Measurements from ENCODE around the gene MAD2L1. TPM values are rescaled to one million over a fixed set of nuclear protein-coding genes. Genes with fewer than 3 reads are reported as not detected.

Gene MAD2L1
- total and polyA plus RNA-seq, 2 experiments from 2014 or later, result 80.2 to 139 TPM

- TF ChIP-seq STAT1 (IDR thresholded peaks at IDR 0.05; ENCODE audit: unreplicated experiment) (no peak), EZH2 (IDR thresholded peaks at IDR 0.05; ENCODE audit: low read depth, unreplicated experiment) (no peak)
These were observed 15.6 kb upstream of the MAD2L1 start (continued) for GRCh38 chr4:120082251-120082650.

DNA sequence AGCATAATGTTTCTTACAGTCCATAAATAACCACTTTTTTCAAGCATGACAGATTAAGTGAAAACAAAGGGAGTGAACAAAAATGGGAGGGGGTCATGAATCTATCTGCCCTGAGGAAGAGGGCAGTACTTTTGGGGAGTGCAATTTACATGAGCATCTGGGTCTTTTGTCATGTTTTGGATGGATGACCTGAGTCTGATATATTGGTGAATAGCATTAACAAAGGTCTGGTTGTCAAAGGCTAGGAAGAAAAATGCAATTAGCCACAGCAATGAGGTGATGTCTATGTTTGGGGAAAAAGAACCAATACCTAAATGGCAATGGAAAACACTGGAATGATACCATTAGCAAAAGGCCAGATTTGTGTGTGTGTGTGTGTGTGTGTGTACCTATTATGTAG, 15.1 kb upstream of the MAD2L1 start:
- no peak overlapping the region for H3K27ac ChIP-seq (ENCODE audit: low read depth)
- ATAC-seq (no peak), DNase-seq (ENCODE audit: low spot score) (no peak)
- TF ChIP-seq, protein P1, sequence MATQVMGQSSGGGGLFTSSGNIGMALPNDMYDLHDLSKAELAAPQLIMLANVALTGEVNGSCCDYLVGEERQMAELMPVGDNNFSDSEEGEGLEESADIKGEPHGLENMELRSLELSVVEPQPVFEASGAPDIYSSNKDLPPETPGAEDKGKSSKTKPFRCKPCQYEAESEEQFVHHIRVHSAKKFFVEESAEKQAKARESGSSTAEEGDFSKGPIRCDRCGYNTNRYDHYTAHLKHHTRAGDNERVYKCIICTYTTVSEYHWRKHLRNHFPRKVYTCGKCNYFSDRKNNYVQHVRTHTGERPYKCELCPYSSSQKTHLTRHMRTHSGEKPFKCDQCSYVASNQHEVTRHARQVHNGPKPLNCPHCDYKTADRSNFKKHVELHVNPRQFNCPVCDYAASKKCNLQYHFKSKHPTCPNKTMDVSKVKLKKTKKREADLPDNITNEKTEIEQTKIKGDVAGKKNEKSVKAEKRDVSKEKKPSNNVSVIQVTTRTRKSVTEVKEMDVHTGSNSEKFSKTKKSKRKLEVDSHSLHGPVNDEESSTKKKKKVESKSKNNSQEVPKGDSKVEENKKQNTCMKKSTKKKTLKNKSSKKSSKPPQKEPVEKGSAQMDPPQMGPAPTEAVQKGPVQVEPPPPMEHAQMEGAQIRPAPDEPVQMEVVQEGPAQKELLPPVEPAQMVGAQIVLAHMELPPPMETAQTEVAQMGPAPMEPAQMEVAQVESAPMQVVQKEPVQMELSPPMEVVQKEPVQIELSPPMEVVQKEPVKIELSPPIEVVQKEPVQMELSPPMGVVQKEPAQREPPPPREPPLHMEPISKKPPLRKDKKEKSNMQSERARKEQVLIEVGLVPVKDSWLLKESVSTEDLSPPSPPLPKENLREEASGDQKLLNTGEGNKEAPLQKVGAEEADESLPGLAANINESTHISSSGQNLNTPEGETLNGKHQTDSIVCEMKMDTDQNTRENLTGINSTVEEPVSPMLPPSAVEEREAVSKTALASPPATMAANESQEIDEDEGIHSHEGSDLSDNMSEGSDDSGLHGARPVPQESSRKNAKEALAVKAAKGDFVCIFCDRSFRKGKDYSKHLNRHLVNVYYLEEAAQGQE (IDR thresholded peaks at IDR 0.05; ENCODE audit: unreplicated experiment), result no peak
- TF ChIP-seq, protein P2, sequence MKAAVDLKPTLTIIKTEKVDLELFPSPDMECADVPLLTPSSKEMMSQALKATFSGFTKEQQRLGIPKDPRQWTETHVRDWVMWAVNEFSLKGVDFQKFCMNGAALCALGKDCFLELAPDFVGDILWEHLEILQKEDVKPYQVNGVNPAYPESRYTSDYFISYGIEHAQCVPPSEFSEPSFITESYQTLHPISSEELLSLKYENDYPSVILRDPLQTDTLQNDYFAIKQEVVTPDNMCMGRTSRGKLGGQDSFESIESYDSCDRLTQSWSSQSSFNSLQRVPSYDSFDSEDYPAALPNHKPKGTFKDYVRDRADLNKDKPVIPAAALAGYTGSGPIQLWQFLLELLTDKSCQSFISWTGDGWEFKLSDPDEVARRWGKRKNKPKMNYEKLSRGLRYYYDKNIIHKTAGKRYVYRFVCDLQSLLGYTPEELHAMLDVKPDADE (IDR thresholded peaks at IDR 0.05), result no peak
- TF ChIP-seq EZH2phosphoT487 (IDR thresholded peaks at IDR 0.05; ENCODE audit: unreplicated experiment), result no peak
- TF ChIP-seq JUNB (IDR thresholded peaks at IDR 0.05; ENCODE audit: unreplicated experiment), result no peak
- TF ChIP-seq CREB1 (CRISPR knock-in tag; IDR thresholded peaks at IDR 0.05; ENCODE audit: low read depth), result no peak
- TF ChIP-seq POLR2AphosphoS5 (IDR thresholded peaks at IDR 0.05; ENCODE audit: low read depth), result no peak
- no peak for TF ChIP-seq CTCF (conservative IDR thresholded peaks at IDR 0.05; ENCODE audit: low read depth in 2 of 2)
- no peak for TF ChIP-seq NANOG (IDR thresholded peaks at IDR 0.05; ENCODE audit: borderline replicate concordance)
- no peak for TF ChIP-seq ZNF331 (CRISPR knock-in tag; IDR thresholded peaks at IDR 0.05; ENCODE audit: low read depth)
- no peak for TF ChIP-seq EZH2 (IDR thresholded peaks at IDR 0.05; ENCODE audit: low read depth, unreplicated experiment)
- TF ChIP-seq ZNF114 (CRISPR knock-in tag; IDR thresholded peaks at IDR 0.05), result no peak
- Mint-ChIP-seq H3K4me3 (no peak overlapping the region), H3K27me3 (ENCODE audit: insufficient read depth, low read depth, poor library complexity) (no peaks in the 10 kb centered on the region), H3K36me3 (ENCODE audit: low read depth) (no peaks in the 10 kb centered on the region), H3K4me1 (peaks cover 10% of the 10 kb centered on the region), H3K27ac (peak overlapping the region; percentile 61; the same call in 1 of the 2 replicates), H3K9me3 (no peaks in the 10 kb centered on the region)
- no peaks in the 10 kb centered on the region for H3K9me2 ChIP-seq (ENCODE audit: insufficient read depth)
- no peaks in the 10 kb centered on the region for H3K79me2 ChIP-seq (replicated peaks; ENCODE audit: insufficient read depth)
- H3K4me3 ChIP-seq, result no peak overlapping the region
- H3F3A ChIP-seq (replicated peaks; ENCODE audit: low read depth), result no peaks in the 10 kb centered on the region
- H3K4me1 ChIP-seq (ENCODE audit: insufficient read depth), result peaks cover 20% of the 10 kb centered on the region
- no peak overlapping the region for H3K4me2 ChIP-seq
- H3K36me3 ChIP-seq (ENCODE audit: insufficient read depth), result no peaks in the 10 kb centered on the region
- no peaks in the 10 kb centered on the region for H3K27me3 ChIP-seq (ENCODE audit: insufficient read depth)
- H4K20me1 ChIP-seq (replicated peaks; ENCODE audit: insufficient read depth), result no peaks in the 10 kb centered on the region
- H2AFZ ChIP-seq, result no peak overlapping the region

Data from GM23338 (cell line).